Stimulated activated naive CD8-positive, alpha-beta T cell treated with anti-CD3 and anti-CD28 coated beads, Interleukin-15, amount 100 ng/mL, for 72 hours (primary cell): ENCODE data around the gene EVPL.

Experiments used
- ATAC-seq: fragments of 150-1000 bp; cut with Tn5 transposase; 2 replicates; pipeline ENCODE4 v1.10.0; 2021; ENCODE audit warnings: mild to moderate bottlenecking, moderate library complexity
- DNase-seq, 2 donors: peaks; one replicate each; pipeline ENCODE4 v3.0.0; 2021 to 2022
- H3K27ac Mint-ChIP-seq, 2 donors: one replicate each; pipeline ENCODE4 v1.8.0; 2022; ENCODE audit warnings: mild to moderate bottlenecking in 2 of 2, mixed read lengths in 2 of 2, moderate library complexity in 2 of 2
- H3K27me3 Mint-ChIP-seq: one replicate; pipeline ENCODE4 v1.8.0; 2022; ENCODE audit warnings: mixed read lengths
- H3K4me1 Mint-ChIP-seq: one replicate; pipeline ENCODE4 v1.8.0; 2022; ENCODE audit warnings: mild to moderate bottlenecking, mixed read lengths
- H3K4me3 Mint-ChIP-seq, 2 donors: one replicate each; pipeline ENCODE4 v1.8.0; 2022; ENCODE audit warnings: mild to moderate bottlenecking in 2 of 2, mixed read lengths in 2 of 2, moderate library complexity in 1 of 2
- H3K9me3 Mint-ChIP-seq, 2 donors: one replicate each; pipeline ENCODE4 v1.8.0; 2022; ENCODE audit warnings: mixed read lengths in 2 of 2

EVPL gene

GRCh38 chr17:76013377-76013932, 13.7 kb downstream of the EVPL start:
- no peak overlapping the region for H3K4me3 Mint-ChIP-seq
- peak overlapping the region in 1 of 2 donors; percentile 17 for H3K27ac Mint-ChIP-seq
- H3K4me1 Mint-ChIP-seq: peaks cover 17% of the 10 kb centered on the region
- no peak for ATAC-seq
- no peaks in the 10 kb centered on the region for H3K27me3 Mint-ChIP-seq
- H3K9me3 Mint-ChIP-seq: no peaks in the 10 kb centered on the region
- DNase-seq: no peak

GRCh38 chr17:76011951-76012350, 15.2 kb downstream of the EVPL start:
- DNase-seq (no peak), ATAC-seq (no peak)
- H3K4me1 Mint-ChIP-seq: peaks cover 17% of the 10 kb centered on the region
- no peaks in the 10 kb centered on the region for H3K9me3 Mint-ChIP-seq
- no peaks in the 10 kb centered on the region for H3K27me3 Mint-ChIP-seq
- no peak overlapping the region for H3K4me3 Mint-ChIP-seq
- H3K27ac Mint-ChIP-seq: no peak overlapping the region

DNA sequence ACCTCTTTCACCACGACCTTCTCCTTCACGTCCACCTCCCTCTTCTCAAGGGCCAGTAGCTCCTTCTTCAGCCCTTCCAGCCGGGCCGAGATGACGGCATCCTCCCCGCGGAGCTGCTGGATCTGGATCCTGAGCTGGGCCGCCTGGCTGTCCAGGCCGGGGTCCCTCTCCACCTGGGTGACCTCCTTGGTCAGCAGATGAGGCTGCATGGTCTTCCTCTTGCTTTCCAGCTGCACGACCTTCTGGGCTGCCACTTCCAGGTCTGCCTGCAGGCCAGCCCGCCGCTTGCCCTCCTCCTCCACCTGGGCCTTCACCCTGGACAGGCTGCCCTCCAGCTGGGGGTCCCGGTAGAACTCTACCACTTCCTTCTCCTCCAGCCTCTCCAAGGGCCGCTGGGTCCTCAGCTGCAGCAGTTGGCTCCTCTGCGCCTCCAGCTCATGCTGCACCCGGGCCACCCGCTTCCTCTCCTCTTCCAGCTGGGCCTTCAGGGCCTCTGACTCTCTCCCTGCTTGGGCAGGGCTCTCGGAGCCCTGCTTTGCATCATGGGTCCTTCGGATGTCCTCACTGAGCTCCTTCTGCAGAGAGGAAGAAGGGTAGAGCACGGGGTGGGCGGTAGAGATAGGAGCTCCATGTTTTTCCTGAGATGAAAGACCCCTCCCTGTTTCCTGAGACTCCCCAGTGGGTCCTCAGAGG, 17.0 kb downstream of the EVPL start:
- Mint-ChIP-seq H3K4me1 (peaks cover 18% of the 10 kb centered on the region), H3K27me3 (no peaks in the 10 kb centered on the region), H3K27ac (peak overlapping the region in 1 of 2 donors; percentile 14), H3K9me3 (no peaks in the 10 kb centered on the region), H3K4me3 (no peak overlapping the region)
- DNase-seq: no peak
- ATAC-seq: no peak

DNA sequence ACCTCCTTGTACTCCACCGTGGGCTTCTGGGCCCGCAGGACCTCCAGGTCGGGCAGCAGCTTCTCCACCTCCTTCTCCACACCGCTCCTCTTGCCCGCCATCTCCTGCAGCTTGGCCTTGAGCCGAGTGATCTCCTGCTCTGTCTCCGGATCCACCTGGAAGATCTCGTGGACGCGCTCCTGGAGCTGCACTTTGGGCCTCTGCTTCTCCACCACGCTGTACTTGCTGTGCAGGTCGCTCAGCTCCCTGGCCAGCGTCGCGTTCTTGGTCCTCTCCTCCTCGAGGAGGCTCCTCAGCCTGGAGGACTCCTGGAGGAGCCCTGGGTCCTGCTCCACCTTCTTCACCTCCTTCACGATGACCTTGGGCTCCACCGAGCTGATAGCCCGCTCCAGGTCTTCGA, 17.7 kb downstream of the EVPL start:
- no peak for DNase-seq
- peaks cover 17% of the 10 kb centered on the region for H3K4me1 Mint-ChIP-seq
- ATAC-seq: no peak
- no peaks in the 10 kb centered on the region for H3K27me3 Mint-ChIP-seq
- no peaks in the 10 kb centered on the region for H3K9me3 Mint-ChIP-seq
- H3K4me3 Mint-ChIP-seq: no peak overlapping the region
- no peak overlapping the region for H3K27ac Mint-ChIP-seq

DNA sequence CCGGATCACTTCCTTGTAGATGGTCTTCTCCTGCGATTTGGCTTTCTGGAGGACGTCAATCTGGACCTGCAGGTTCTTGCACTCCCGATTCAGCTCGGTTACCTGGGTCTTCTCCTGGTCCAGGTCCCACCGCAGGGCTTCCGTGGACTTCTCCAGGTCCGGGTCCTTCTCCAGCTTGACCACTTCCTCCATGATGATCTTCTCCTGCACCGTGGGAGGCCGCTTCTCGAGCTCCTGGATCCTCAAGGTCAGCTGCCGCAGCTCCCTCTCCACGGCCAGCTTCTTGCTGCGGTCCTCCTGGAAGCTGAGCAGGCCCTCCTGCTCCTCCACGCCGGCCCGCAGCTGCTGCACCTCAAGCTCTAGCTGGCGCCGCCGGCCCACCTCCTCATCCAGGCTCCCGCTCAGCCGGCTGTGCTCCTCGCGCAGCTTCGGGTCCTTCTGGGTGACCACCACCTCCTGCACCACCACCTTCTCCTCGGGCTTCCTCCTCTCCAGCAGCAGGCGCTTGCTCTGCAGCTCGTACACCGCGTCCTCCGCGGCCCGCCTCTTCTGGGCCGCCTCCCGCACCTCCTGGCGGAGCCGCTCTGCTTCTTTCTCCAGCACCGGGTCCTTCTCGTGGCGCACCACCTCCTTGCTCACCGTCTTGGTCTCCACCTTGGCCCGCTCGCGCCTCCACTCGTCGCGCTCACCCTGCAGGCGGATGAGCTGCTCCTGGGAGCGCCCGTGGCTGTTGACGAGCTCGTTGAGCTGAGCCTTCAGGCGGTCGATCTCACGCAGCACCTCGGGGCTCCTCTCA, 18.3 kb downstream of the EVPL start:
- Mint-ChIP-seq H3K27me3 (no peaks in the 10 kb centered on the region), H3K4me3 (no peak overlapping the region)

DNA sequence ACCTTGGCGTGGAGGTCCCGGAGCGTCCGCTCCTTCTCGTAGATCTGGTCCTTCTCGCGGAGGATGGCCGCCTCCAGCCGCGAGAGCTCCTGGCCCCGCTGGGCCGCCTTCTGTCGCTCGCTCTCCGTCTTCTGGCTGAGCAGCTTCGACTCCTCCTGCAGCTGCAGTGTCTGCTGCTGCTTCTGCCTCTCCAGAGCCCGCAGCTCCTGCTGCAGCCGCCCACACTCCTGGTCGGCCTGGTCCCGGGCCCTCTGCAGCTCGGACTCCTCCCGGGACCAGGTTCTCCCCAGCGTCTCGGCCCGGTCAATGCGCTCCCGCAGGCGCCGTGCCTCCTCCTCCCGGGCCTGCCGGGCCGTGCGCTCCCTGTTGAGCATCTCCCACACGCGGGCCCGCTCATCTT, 18.9 kb downstream of the EVPL start:
- no peak for DNase-seq
- no peak for ATAC-seq

More for the DNA sequence above, 18.3 kb downstream of the EVPL start:
- Mint-ChIP-seq H3K4me1 (peaks cover 11% of the 10 kb centered on the region), H3K27ac (no peak overlapping the region), H3K9me3 (no peaks in the 10 kb centered on the region)
- no peak for ATAC-seq
- DNase-seq: no peak

DNA sequence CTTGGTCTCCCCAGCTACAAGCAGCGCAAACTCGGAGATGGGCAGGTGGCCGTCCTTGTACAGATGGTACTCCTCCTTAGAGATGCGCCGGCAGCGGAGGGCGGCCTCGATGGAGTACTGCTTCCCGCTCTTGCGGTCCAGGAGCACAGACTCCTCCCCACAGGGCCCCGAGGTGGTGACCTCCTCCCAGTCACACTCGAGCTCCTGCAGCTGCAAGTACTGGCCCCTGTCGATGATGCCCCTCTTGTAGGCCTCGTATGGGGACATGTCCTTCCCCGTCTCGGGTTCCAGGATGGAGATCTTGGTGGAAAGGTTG, 19.3 kb downstream of the EVPL start:
- Mint-ChIP-seq H3K9me3 (no peaks in the 10 kb centered on the region), H3K4me3 (no peak overlapping the region), H3K4me1 (peaks cover 9% of the 10 kb centered on the region), H3K27ac (no peak overlapping the region), H3K27me3 (no peaks in the 10 kb centered on the region)
- DNase-seq (no peak), ATAC-seq (no peak)

More for the DNA sequence above, 18.9 kb downstream of the EVPL start:
- Mint-ChIP-seq H3K27me3 (no peaks in the 10 kb centered on the region), H3K27ac (no peak overlapping the region), H3K9me3 (no peaks in the 10 kb centered on the region), H3K4me3 (no peak overlapping the region), H3K4me1 (peaks cover 9% of the 10 kb centered on the region)

- no peak for ATAC-seq
- no peak overlapping the region for H3K4me3 Mint-ChIP-seq
- no peaks in the 10 kb centered on the region for H3K9me3 Mint-ChIP-seq
- H3K27me3 Mint-ChIP-seq: no peaks in the 10 kb centered on the region
- peaks cover 9% of the 10 kb centered on the region for H3K4me1 Mint-ChIP-seq
- H3K27ac Mint-ChIP-seq: no peak overlapping the region
- DNase-seq: no peak
Observed at GRCh38 chr17:76007131-76007849, 19.8 kb downstream of the EVPL start.

GRCh38 chr17:76005263-76006149, 21.6 kb downstream of the EVPL start:
- H3K9me3 Mint-ChIP-seq: no peaks in the 10 kb centered on the region
- no peak overlapping the region for H3K27ac Mint-ChIP-seq
- no peaks in the 10 kb centered on the region for H3K27me3 Mint-ChIP-seq

DNA sequence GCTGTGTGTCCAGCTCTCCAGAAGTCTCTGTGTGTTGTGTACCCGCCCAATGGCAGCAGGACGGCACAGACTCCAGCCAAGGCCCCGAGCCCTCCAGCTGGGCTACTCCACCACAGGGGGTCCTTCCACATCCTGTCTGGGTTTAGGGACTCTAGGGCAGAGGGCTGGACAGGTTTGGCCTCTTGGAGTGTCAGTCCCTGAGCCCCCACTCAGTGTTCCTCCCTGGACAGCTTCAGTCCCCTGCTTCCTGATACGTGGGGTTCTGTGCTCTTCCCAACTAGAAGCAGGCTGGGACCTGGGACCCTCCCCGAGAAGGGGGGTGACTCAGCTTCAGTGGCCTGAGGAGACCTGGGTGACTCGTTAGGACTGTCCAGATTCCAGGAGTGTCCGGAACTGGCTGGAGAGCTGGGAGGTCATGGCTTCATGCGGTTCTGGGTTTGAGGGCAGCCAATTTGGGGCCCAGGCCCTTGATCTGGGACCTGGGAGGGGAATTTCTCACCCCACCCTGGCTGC, 22.3 kb downstream of the EVPL start:
- peaks cover 9% of the 10 kb centered on the region for H3K4me1 Mint-ChIP-seq
- H3K4me3 Mint-ChIP-seq: no peak overlapping the region
- ATAC-seq (no peak), DNase-seq (no peak)
- no peaks in the 10 kb centered on the region for H3K27me3 Mint-ChIP-seq
- no peak overlapping the region for H3K27ac Mint-ChIP-seq
- no peaks in the 10 kb centered on the region for H3K9me3 Mint-ChIP-seq

More at GRCh38 chr17:76005263-76006149, 21.6 kb downstream of the EVPL start:
- peak; percentile 68 for ATAC-seq
- DNase-seq: peak; percentile 78 to 80
- Mint-ChIP-seq H3K4me3 (no peak overlapping the region), H3K4me1 (peaks cover 9% of the 10 kb centered on the region)

DNA sequence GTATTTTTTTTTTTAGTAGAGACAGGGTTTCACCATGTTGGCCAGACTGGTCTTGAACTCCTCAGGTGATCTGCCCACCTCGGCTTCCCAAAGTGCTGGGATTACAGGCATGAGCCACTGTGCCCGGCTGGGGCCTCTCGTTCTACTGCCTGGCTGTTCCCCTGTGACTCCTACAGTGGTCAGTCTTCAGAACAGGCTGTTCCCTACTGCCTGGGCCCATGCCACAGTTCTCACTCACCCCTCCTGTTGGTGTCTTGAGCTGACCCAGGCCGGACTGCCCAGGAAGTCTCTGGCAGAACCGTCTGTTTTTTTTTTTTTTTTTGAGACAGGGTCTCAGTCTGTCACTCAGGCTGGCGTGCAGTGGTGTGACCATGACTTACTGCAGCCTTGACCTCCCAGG, 23.2 kb downstream of the EVPL start:
- Mint-ChIP-seq H3K27ac (no peak overlapping the region), H3K4me3 (no peak overlapping the region), H3K9me3 (no peaks in the 10 kb centered on the region), H3K27me3 (no peaks in the 10 kb centered on the region), H3K4me1 (peaks cover 9% of the 10 kb centered on the region)
- DNase-seq (no peak), ATAC-seq (no peak)

DNA sequence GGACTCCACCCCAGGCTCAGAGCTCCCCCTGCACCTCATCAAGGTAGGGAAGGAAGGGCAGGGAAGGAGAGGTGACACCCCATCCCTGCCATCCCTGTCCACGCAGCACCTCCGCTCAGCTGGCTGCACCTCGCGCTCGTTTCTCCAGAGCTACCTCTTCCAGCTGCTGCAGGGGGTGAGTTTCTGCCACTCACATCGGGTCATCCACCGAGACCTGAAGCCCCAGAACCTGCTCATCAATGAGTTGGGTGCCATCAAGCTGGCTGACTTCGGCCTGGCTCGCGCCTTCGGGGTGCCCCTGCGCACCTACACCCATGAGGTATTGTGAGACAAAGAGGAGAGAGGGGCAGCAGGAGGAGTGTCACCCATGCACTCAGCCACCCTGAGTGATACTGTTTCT, 25.0 kb downstream of the EVPL start:
- Mint-ChIP-seq H3K27ac (no peak overlapping the region), H3K27me3 (no peaks in the 10 kb centered on the region), H3K4me1 (peaks cover 21% of the 10 kb centered on the region), H3K4me3 (no peak overlapping the region), H3K9me3 (no peaks in the 10 kb centered on the region)
- no peak for DNase-seq
- ATAC-seq: no peak

- peaks cover 31% of the 10 kb centered on the region for H3K4me1 Mint-ChIP-seq
- H3K27me3 Mint-ChIP-seq: no peaks in the 10 kb centered on the region
- H3K9me3 Mint-ChIP-seq: no peaks in the 10 kb centered on the region
- no peak within 1 kb of the TSS for H3K4me3 Mint-ChIP-seq
- no peak within 1 kb of the TSS for H3K27ac Mint-ChIP-seq
- DNase-seq (no peak), ATAC-seq (peak; percentile 3)
Observed at GRCh38 chr17:76000755-76001521, 26.2 kb downstream of the EVPL start, which contains the start of gene CDK3. CDK3 (plus strand) TSS chr17:76000855; CDS start chr17:76001426, 571 bp downstream.
